ENCODE measurements around the gene ERICH6B.

DNA sequence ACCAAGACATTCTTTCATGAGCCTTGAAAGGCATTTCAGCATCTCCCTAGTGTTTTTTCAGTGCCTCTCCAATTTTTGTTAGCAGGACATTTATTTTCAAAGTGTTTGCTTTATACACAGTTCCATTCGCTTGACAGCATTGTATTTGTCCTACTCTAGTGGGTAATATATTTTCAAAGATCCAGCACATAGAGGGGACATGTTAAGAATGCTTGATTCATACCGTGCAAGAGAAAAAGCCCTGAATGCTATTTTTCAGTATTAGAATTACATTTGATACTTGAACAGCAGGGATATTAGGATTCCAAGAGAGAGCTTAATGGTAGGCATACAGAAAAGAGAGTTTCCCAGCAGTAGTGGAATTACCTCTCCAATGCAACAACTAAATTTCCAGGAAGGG lies 21.3 kb downstream of the ERICH6B start:
- TF ChIP-seq EZH2phosphoT487 (conservative IDR thresholded peaks at IDR 0.05; ENCODE audit: low read length), result no peak
- TF ChIP-seq, protein P1, sequence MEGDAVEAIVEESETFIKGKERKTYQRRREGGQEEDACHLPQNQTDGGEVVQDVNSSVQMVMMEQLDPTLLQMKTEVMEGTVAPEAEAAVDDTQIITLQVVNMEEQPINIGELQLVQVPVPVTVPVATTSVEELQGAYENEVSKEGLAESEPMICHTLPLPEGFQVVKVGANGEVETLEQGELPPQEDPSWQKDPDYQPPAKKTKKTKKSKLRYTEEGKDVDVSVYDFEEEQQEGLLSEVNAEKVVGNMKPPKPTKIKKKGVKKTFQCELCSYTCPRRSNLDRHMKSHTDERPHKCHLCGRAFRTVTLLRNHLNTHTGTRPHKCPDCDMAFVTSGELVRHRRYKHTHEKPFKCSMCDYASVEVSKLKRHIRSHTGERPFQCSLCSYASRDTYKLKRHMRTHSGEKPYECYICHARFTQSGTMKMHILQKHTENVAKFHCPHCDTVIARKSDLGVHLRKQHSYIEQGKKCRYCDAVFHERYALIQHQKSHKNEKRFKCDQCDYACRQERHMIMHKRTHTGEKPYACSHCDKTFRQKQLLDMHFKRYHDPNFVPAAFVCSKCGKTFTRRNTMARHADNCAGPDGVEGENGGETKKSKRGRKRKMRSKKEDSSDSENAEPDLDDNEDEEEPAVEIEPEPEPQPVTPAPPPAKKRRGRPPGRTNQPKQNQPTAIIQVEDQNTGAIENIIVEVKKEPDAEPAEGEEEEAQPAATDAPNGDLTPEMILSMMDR (IDR thresholded peaks at IDR 0.05; ENCODE audit: insufficient read depth, low read length, poor library complexity, severe bottlenecking), result no peak

Measured in SU-DHL-6 (cell line).